GM18507 (cell line): ENCODE measurements around the gene CLPTM1.

Source experiments
- DNase-seq: peaks from one replicate; pipeline ENCODE4 v3.0.0; 2011; ENCODE audit warnings: low read depth; ENCODE audit not compliant: insufficient read length; ENCODE audit errors: extremely low spot score
- FAIRE-seq: peaks from 2 replicates; lab custom pipeline; 2011; peaks lifted over from hg19 to GRCh38; lab: Jason Lieb, UNC

The CLPTM1 gene

DNA sequence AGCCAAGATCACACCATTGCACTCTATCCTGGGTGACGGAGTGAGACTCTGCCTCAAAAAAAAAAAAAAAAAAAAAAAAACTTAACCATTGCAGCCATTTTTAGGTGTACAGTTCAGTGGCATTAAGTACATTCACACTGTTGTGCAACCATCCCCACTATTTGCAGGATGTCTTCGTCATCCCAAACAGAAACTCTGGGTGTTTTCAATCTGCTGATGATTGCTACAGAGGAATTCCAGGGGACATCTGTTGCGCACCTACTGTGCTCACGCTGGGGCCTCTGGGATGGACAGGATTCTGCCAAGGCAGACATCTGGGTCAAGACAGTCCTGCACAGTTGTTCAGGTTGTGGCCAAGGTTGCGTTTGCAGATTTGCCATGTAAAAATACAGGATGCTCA is 15.5 kb upstream of the CLPTM1 start:
- FAIRE-seq (no peak), DNase-seq (no peak)

DNA sequence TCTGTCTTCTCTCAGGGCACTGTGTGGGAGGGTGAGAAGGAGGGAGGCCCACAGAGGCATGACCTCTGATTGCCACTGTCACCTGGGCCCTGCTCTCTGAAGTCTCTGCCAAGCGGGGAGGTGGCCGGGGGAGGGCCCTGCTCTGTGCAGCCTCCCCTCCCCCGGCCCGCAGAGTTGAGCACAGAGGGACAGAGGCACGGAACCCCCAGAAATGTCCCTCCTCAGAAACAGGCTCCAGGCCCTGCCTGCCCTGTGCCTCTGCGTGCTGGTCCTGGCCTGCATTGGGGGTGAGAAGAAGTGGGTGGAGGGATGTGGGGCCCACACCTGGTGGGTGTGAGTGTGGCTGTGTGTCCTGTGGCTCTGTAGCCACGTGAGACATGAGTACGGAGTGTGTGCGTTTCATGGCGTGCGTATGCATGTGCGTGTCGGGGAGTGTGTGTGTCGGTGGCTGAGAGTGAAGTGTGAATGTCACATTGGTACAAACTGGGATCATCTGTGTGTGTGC is 13.1 kb upstream of the CLPTM1 start, which contains the start of gene APOC4:
Gene APOC4, plus strand, starts transcription at position 171 of the 505 bp plus-strand sequence. Its CDS starts 41 bp downstream, at position 212.
- DNase-seq: no peak

DNA sequence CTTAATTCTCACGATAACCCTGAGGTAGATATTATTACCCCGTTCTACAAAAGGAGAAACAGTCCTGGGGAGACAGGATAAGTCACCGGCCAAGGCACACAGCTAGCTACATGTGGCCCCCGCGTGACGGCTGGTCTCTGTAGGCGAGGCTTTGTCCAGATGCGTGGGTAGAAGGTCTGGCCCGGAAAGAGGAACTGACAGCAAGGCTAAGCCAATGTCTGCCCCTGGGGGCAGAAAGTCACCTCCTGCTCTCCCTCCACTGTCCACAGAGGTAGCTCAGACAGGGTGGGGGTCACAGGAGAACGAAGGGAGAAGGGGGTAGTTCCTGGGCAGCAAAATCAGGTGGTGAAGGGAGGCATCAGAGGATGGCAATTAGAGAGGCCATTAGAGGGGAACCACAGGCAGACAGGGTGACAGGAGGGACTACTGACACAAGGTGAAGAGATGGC is 11.4 kb upstream of the CLPTM1 start:
- FAIRE-seq: peak; percentile 89
- peak; percentile 72 for DNase-seq

More for the DNA sequence above, 13.1 kb upstream of the CLPTM1 start, which contains the start of gene APOC4:
- FAIRE-seq: no peak

DNA sequence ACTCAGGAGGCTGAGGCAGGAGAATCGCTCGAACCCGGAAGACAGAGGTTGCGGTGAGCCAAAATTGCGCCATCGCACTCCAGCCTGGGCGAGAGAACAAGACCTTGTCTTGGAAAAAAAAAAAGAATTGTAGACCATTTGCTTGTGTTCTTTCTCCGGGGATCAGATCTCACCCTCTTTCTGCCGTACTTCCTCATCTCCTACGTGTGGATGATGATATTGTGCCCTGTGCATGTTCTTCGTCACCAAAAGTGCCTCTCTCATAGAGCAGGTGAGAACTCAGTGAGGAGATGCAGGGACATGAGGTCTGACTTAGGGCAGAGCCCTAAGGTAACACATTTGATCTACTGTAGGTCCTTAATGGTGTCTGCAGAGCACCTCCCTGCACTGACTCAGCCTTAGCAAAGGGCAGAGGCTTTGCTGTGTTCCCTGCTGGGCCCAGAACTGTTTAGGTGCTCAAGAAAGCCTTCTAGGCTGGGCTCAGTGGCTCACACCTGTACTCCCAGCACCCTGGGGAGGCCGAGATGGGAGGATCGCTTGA is 8.1 kb upstream of the CLPTM1 start:
- FAIRE-seq (no peak), DNase-seq (no peak)

DNA sequence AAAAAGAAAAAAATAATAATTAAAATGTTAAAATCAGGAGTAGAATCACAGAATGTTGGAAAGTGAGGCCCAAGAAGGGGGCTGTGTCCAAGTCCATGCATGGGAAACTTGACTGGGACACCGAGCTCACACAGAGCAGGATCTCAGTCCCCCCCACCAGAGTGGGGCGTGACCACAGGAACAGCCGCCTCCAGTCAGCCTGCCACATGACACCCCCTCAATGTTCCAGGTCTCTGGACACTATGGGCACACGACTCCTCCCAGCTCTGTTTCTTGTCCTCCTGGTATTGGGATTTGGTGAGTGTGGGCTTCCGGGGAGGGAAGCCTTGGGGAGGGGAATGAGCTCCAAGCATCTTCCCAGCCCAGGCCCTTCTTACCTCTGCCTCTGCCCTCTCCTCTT is 6.9 kb upstream of the CLPTM1 start:
- FAIRE-seq: no peak
- DNase-seq: no peak

DNA sequence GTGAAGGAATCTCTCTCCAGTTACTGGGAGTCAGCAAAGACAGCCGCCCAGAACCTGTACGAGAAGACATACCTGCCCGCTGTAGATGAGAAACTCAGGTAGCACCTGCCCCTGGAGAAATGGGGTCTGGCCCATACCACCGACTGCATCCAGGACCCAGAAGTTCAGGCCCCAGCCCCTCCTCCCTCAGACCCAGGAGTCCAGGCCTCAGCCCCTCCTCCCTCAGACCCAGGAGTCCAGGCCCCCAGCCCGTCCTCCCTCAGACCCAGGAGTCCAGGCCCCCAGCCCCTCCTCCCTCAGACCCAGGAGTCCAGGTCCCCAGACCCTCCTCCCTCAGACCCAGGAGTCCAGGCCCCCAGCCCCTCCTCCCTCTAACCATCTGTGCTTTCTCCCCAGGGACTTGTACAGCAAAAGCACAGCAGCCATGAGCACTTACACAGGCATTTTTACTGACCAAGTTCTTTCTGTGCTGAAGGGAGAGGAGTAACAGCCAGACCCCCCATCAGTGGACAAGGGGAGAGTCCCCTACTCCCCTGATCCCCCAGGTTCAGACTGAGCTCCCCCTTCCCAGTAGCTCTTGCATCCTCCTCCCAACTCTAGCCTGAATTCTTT is 6.3 kb upstream of the CLPTM1 start:
- FAIRE-seq: no peak
- no peak for DNase-seq

DNA sequence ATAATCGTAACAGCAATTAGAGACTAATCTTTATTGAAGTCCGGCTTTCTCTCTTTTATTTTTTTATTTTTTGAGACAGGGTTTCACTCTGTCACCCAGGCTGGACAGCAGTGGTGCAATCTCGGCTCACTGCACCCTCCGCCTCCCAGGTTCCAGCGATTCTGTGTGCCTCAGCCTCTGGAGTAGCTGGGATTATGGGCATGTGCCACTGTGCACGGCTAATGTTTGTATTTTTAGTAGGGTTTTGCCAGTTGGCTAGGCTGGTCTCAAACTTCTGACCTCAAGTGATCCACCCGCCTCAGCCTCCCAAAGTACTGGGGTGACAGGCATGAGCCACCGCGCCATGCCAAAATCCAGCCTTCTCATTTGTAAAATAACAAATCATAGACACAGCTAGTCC is 5.6 kb upstream of the CLPTM1 start:
- DNase-seq (no peak), FAIRE-seq (no peak)

DNA sequence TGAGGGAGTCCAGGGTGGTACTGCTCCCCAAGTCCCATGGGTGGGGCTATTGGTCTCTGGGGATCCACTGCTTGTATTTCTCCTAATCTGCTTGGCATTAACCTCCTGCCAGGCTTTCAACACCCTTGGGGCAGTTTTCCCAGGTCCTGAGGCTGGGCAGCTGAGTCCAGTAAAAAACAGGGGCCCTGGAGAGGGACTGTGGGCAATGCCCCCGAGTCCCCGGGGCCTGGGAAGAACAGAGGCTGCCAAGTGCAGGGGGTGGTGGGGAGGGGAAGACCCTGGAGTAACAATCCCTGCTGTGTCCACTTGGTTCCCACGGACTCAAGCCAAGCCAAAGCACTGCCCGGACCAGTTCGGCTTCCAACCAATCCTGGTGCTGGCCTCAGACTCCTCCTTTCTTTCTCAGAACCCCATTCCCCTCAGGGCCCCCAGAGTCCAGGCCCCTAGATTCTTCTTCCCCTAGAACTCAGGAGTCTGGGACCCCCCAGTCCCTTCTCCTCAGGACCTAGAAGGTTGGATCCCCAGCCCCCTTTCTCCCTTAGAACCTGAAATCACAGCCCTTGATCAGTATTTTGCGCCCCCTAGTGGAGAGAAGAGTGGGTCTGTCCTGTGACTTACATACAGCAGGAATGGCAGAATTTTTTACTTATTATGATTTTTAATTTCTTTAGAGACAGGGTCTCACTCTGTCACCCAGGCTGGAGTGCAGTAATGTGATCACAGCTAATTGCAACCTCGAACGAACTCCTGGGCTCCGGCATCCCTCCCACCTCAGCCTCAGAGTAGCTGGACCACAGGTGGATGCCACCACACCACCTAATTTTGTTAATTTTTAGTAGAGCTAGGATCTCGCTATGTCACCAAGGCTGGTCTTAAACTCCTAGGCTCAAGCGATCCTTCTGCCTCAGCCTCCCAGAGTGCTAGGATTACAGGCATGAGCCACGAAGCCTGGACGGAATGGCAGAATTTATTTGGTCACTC is 3.7 kb upstream of the CLPTM1 start:
- FAIRE-seq (peak; percentile 69), DNase-seq (peak; percentile 32)

DNA sequence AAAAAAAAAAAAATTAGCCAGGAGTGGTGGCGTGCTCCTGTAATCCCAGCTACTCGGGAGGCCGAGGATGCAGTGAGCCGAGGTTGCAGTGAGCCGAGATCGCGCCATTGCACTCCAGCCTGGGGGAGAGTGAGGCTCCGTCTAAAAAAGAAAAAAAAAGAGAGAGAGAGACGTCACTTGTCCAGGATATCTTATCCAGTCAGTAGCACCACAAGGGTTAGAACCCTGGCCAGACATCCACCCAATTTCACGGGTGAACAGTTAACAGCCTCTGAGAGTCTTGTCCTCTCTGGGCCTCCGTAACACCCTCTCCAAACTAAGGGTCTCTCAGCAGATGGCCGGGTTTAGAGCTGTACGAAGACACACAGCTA is 917 bp upstream of the CLPTM1 start:
- FAIRE-seq: no peak
- DNase-seq: no peak

DNA sequence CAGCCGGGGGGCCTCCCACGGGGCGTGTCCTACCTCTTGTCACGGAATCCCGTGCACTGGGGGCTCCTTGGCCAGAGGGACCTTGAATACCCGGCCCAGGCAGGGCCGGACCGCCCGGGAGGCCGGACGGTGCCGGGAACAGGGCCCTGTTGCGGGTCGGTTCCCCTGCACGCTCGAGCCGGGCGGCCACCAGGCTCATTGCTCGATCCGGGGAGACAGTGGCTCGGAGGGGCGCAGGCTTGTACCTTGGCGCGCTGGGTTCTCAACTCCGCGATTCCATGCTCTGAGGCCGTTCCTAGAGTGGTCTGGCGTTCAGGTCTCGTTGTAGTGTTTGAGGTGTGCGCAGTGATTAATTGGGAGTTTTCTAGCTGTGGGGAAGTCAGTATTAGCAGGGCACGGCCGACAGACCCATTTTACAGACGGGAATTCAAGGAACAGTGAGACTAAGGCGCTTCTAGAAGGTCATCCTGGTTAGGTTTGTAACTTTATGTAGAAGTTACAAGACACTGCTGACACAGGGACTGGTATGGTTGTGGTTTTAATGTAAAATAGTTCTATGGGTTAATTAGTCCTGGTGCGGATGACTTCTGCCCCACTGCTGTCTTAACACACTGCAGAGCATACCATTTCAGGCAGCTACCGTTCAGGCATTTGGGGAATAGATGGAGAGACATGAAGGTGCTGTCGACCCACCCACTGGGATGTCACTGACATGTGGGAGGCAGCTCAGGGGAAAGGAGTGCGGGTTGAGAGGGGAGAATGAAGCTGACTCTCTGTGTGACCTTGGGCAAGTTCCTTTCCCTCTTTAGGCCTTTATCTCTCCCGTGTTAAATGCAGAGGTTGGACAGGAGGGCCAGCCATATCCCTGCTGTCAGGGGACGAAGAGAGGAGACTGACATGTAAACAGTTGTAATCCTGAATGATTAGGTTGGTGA is 592 bp downstream of the CLPTM1 start:
- DNase-seq: no peak
- no peak for FAIRE-seq

DNA sequence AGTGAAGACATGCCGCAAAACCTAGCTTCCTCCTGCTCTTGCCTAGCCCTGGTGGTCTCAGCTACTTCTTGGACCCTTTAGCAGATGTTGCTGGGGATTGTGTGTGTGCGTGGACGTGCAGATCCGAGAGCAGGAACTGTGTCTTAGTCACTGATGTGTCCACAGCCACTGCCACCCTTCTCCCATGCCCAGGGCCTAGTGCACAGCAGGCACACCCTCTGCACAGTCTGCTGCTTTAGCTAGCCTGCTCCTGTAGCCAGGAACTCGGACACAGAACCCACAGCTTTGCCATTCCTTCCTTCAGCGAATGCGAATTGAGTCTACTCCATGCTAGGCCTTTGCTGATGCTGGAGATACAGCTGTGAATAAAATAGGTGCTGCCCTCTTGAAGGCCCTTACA is 2.3 kb downstream of the CLPTM1 start:
- no peak for FAIRE-seq
- no peak for DNase-seq

DNA sequence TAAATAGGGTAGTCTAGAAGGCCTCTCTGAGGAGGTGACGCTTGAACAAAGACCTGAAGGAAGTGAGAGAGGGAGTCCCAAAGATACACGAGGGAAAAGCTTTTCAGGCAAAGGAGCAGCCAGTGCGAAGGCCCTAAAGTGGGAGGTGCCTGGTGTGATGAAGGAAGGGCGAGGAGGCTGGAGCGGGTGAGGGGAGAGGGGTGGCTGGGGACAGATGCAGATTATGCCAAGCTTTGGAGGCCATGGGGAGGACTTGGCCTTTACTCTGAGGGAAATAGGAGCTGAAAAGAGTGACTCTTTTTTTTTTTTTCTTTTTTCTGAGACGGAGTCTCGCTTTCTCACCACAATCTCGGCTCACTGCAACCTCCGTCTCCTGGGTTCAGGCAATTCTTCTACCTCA is 2.9 kb downstream of the CLPTM1 start:
- FAIRE-seq (no peak), DNase-seq (no peak)

DNA sequence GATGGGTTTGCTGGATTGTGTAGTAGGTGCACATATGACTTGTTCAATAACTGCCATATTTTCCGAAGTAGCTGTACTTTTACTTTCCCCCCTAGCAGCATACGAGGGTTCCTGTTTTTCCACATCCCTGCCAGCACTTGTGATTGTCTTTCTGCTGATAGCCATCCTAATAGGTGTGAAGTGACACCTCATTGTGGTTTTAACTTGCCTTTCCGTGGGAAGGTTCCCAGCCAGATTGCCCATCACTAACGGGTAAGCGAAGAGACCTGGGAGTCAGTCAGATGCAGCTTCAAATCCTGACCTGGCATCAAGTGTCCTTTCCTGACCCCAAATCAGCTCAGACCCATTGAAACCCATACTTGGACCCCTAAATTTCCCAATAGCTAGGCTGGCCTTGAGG is 4.5 kb downstream of the CLPTM1 start:
- no peak for DNase-seq
- no peak for FAIRE-seq

DNA sequence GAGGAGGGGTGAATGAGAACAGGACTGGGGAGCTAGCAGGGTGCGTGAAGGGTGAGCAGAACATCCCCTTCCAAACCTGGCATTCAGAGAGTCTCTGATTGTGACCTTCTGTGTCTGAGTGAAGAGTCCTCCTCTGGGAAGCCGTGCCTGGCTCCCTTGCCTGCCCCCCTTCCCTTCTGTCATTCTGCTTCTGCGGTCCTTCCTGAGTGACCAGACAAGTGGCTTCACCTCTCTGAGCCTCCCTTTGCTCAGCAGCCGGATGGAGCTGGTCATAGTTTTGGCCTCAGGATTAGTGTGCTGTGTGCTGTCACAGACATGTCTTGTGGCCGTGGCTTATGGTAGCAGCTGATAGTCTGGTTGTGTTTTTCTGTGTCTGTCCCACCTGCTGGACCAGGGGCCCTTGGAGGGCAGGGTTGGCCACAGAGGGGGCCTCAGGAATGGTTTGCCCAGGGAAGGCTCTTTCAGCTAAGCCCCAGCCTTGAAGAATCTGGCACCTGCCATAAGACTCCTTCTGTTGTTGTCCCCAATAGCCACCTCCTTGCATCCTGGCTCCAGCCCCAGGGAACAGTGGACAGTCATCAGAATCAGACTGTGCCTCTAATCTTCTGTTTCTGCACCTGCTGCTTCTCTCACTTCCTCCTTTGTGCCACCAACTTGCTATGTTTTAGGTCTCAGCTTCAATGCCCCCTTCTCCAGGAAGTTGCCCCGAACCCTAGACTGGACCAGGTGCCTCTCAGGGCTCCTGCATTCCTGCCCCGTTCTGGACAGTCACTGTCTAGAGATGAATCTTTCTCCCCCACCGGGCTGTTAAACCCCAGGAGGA is 5.9 kb downstream of the CLPTM1 start:
- FAIRE-seq (no peak), DNase-seq (no peak)

DNA sequence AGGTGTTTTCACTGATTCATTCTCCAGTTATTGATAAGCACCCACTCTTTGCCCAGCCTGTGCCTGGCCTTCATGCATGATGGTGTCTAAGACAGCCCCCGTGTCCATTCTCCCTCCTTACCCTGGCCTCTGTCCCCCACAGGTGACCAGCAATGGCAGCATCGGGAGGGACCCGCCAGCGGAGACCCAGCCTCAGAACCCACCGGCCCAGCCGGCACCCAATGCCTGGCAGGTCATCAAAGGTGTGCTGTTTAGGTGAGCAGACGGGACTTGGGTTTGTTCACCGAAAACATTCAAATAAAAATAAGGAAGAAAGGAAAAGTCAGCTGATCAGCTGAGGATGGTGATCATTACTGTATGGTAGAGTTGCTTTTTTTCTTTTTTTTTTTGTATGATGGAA is 6.6 kb downstream of the CLPTM1 start:
- no peak for DNase-seq
- no peak for FAIRE-seq

DNA sequence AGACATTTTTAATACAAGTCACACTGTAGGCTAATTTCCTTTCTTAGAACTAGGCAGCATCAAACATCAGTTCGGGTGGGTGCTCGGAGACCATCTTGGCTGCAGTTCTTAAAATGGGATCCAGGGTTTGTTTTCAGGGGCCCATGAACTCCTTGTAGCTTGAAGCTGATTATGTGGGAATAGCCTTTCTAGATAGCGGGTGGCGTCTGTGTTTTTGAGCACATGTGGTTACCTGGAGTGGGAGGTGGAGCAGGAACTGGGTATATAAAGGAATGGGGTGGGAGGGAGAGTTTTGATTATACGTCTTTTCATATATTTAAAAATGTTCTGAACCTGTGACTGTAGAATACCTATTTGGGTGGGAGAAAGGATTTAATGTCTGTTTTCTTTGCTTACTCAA is 12.9 kb downstream of the CLPTM1 start:
- no peak for DNase-seq

DNA sequence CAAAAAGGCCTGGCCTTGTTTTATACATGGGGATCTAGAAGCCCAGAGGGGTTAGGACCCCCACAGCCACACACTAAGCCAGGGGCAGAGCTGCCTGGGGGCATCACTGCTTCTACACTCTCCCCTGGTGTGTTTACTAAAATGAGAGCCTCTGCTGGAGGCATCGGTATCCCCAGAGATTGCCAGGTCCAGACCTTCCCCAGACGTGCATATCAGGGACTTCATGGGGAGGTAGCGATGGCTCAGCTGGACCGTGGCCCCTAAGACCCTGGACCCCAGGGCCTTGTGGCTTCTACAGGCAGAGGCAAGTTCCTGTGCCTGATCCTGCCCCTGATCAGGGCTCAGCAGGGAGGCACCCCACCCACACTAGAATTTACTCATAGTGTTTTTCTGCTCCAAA is 13.5 kb downstream of the CLPTM1 start:
- FAIRE-seq (no peak), DNase-seq (no peak)

More for the DNA sequence above, 12.9 kb downstream of the CLPTM1 start:
- FAIRE-seq: no peak

DNA sequence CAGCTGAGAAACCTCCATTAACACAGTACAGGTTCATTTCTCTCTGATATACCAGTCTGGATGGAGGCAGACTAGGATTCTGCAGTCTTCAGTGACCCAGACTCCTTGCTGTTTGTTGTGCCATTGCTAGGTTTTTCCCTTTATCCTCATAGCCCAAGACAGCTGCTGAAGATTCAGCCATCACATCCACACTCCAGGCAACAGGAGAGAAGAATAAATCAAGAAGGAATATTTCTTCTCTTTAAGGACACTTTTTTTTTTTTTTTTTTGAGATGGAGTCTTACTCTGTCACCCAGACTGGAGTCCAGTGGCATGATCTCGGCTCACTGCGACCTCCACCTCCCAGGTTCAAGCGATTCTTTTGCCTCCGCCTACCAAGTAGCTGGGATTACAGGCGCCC is 14.3 kb downstream of the CLPTM1 start:
- FAIRE-seq (no peak), DNase-seq (no peak)
